Measurements from ENCODE around the gene RRBP1. TPM values are rescaled to one million over a fixed set of nuclear protein-coding genes. Genes with fewer than 3 reads are reported as not detected.

RRBP1 gene
- total and polyA plus RNA-seq, 2 of the 4 experiments (the other 2 are of a cell fraction) = 90.2 to 136 TPM

DNA sequence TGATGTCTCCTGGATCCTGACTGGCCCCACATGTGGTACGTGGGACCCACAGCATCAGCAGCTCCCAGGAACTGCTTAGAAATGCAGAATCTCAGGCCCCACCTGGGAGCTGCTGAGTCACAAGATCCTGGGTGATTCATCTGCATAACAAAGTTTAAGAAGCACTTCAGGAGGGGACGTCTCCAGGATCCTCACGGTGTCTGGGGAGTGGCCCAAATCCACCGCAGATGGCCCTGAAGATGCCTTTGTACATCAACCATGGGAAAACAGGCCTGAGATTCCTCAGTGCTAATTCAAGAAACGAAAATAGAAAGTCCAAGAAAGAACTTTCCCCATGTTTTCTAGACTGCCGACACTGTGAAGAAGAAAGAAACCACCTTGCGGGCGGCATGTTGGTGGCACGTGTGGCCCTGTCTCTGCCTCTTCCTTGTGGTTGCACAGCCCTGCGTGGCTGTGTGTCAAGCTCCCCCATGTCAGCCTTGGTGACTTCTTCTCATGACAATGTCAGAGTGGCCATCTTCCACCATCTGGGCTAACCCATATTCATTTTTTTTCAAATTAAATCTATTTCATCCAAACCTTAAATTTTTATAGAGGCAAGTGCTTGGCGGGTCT, 26.1 kb downstream of the RRBP1 start:
- 0 out of 2 replicates have a peak, but pooled peaks have one; percentile 13 for TF ChIP-seq NFE2L2 (IDR thresholded peaks at IDR 0.05; ENCODE audit: low read depth, low read length)
- no peak for TF ChIP-seq MAZ (IDR thresholded peaks at IDR 0.05; ENCODE audit: borderline replicate concordance, low read depth, low read length)
- TF ChIP-seq FOS (IDR thresholded peaks at IDR 0.05; ENCODE audit: low read depth, low read length) = peak; percentile 33; the same call in 1 of the 2 replicates
- TF ChIP-seq MAFK (IDR thresholded peaks at IDR 0.05; ENCODE audit: low read depth, low read length) = peak; percentile 19; the same call in 1 of the 2 replicates
- H4K5ac ChIP-seq (ENCODE audit: low read depth, low read length) = no peak overlapping the region
- H3K27me3 ChIP-seq (ENCODE audit: control insufficient read depth, insufficient read depth, low read length) = no peaks in the 10 kb centered on the region
- dilution Hi-C loops (cut with HindIII; ENCODE audit: low sequenced_read_pairs, unreplicated experiment) = no loop called here
- no peak overlapping the region for H2AFZ ChIP-seq (replicated peaks; ENCODE audit: low read length, poor library complexity)
- H3K4me1 ChIP-seq (ENCODE audit: control insufficient read depth, insufficient read depth, low read length) = peaks cover 36% of the 10 kb centered on the region
- intact Hi-C loops (cut with micrococcal nuclease) = loop anchor here (1.0 kb wide), 1 partner anchor 242 kb away; no protein-coding TSS in a partner anchor
- no peak overlapping the region for H4K8ac ChIP-seq (ENCODE audit: low read depth in 2 of 2, low read length in 2 of 2)
- H3K14ac ChIP-seq (replicated peaks; ENCODE audit: low read depth, low read length) = no peak overlapping the region
- no peak overlapping the region for H2BK5ac ChIP-seq (ENCODE audit: low read depth, low read length, poor library complexity, severe bottlenecking)
- ChIA-PET POLR2A (ENCODE audit: unreplicated experiment) (interaction anchor here (0.7 kb wide), 1 partner anchor 716 kb away, joined by 4 read pairs; no protein-coding TSS in a partner anchor), CTCF (interaction anchor here (0.8 to 1.4 kb wide), 2 partner anchors 49 to 255 kb away, joined by 3 read pairs; no protein-coding TSS in a partner anchor)
- H3K4ac ChIP-seq (ENCODE audit: low read depth, low read length) = no peak overlapping the region
- ATAC-seq (ENCODE audit: low read depth) (peak; percentile 6; the same call in 1 of the 2 replicates), DNase-seq (peak; percentile 67)
- peaks cover 56% of the 10 kb centered on the region for H3K36me3 ChIP-seq (ENCODE audit: control insufficient read depth, insufficient read depth, low read length)
- peaks cover 7% of the 10 kb centered on the region; the same call in 1 of the 2 replicates for H3K9me3 ChIP-seq (ENCODE audit: control insufficient read depth, insufficient read depth, low read length)
- 71% methylated on average over 6 of the region's 11 CpGs; no CpG with 5 or more reads in 1 of the 2 experiments for WGBS, 2 experiments (ENCODE audit: extremely low coverage in 2 of 2, insufficient read length in 1 of 2)
- no peak overlapping the region; the same call in 1 of the 2 replicates for H3K27ac ChIP-seq (ENCODE audit: insufficient read depth, low read length)
- H2AK5ac ChIP-seq (ENCODE audit: low read depth, low read length) = no peak overlapping the region
- no peak overlapping the region for H2BK15ac ChIP-seq (ENCODE audit: low read depth, low read length)
- H2BK20ac ChIP-seq (ENCODE audit: low read depth, low read length) = no peak overlapping the region
- H3K56ac ChIP-seq (ENCODE audit: extremely low read depth, insufficient read depth, low read length) = no peak overlapping the region
- in situ Hi-C loops (cut with MboI; ENCODE audit: low sequenced_read_pairs) = no loop called here
- no peak overlapping the region for H3K9ac ChIP-seq (ENCODE audit: low read depth, low read length)
- no TSS peak for BruUV-seq (replicated peaks)
- H2BK120ac ChIP-seq (ENCODE audit: low read depth, low read length) = no peak overlapping the region
- H3K4me3 ChIP-seq (ENCODE audit: insufficient read depth, low read depth, low read length) = no peak overlapping the region
- H2AK9ac ChIP-seq (replicated peaks; ENCODE audit: low read depth, low read length, poor library complexity) = no peak overlapping the region
- H3K9me1 ChIP-seq (ENCODE audit: insufficient read depth, low read length) = peaks cover 26% of the 10 kb centered on the region
- H4K91ac ChIP-seq (ENCODE audit: insufficient read depth, low read depth, low read length) = no peak overlapping the region
- no peak overlapping the region for H3K4me2 ChIP-seq (ENCODE audit: low read depth, low read length)
- H3K23ac ChIP-seq (ENCODE audit: low read depth, low read length) = no peak overlapping the region
- H4K20me1 ChIP-seq (ENCODE audit: insufficient read depth, low read length) = peaks cover 94% of the 10 kb centered on the region
- peaks cover 26 to 90% of the 10 kb centered on the region in 2 experiments; a peak in 3 of 4 replicates for H3K79me1 ChIP-seq (ENCODE audit: low read depth in 1 of 2, low read length in 2 of 2)
- H3K18ac ChIP-seq (ENCODE audit: low read depth, low read length) = no peak overlapping the region
